ENCODE data around the gene FGGY. TPM values are rescaled to one million over a fixed set of nuclear protein-coding genes. Genes with fewer than 3 reads are reported as not detected.

The FGGY gene
- total RNA-seq, 1 experiment from 2014 or later: 14.6 TPM

GRCh38 chr1:59444520-59444919, 147.6 kb downstream of the FGGY start:
- Histone ChIP-seq H2BK12ac (ENCODE audit: insufficient read length, low read depth, low read length) (no peak overlapping the region), H3K4me2 (ENCODE audit: insufficient read depth, insufficient read length, low read length) (no peak overlapping the region), H2BK120ac (ENCODE audit: low read depth, low read length, poor library complexity, severe bottlenecking) (no peak overlapping the region), H3K27ac (ENCODE audit: insufficient read length, low read depth, low read length) (no peak overlapping the region), H3K4ac (ENCODE audit: low read depth, low read length) (no peak overlapping the region), H2AFZ (ENCODE audit: low read length) (no peak overlapping the region), H2BK15ac (ENCODE audit: low read depth, low read length) (no peak overlapping the region), H4K20me1 (ENCODE audit: control insufficient read depth, insufficient read depth, insufficient read length) (no peaks in the 10 kb centered on the region), H2BK5ac (ENCODE audit: insufficient read length, low read length) (no peak overlapping the region), H3K23me2 (ENCODE audit: insufficient read length, low read depth, low read length, poor library complexity, severe bottlenecking) (no peaks in the 10 kb centered on the region), H3K27me3 (ENCODE audit: insufficient read depth, low read length) (no peaks in the 10 kb centered on the region), H2BK20ac (ENCODE audit: low read depth, low read length, poor library complexity, severe bottlenecking) (no peak overlapping the region), H3K14ac (ENCODE audit: insufficient read depth, low read length) (no peak overlapping the region), H3K9ac (ENCODE audit: extremely low read depth, insufficient read length, low read length) (no peak overlapping the region), H3K56ac (ENCODE audit: insufficient read length, low read depth, low read length) (no peak overlapping the region), H3K79me1 (ENCODE audit: insufficient read depth, low read depth, low read length, poor library complexity, severe bottlenecking) (no peaks in the 10 kb centered on the region), H2AK5ac (ENCODE audit: insufficient read length, low read length) (no peak overlapping the region), H3K4me1 (ENCODE audit: insufficient read depth, low read length) (peaks cover 5% of the 10 kb centered on the region), H3K79me2 (ENCODE audit: insufficient read depth, low read length) (no peaks in the 10 kb centered on the region), H3K23ac (ENCODE audit: insufficient read length, low read depth, low read length) (no peak overlapping the region), H4K8ac (replicated peaks; ENCODE audit: insufficient read length, low read depth, low read length) (no peak overlapping the region), H3K9me3 (ENCODE audit: control insufficient read depth, low read depth, low read length) (no peaks in the 10 kb centered on the region), H3T11ph (ENCODE audit: low read length) (no peak overlapping the region), H4K5ac (ENCODE audit: insufficient read length, low read depth, low read length) (no peak overlapping the region), H4K91ac (ENCODE audit: insufficient read length, low read depth, low read length) (no peak overlapping the region), H3K18ac (ENCODE audit: insufficient read length, low read depth, low read length) (no peak overlapping the region)
- no peak overlapping the region for H3K27ac Mint-ChIP-seq
- no peak for DNase-seq
- no peak overlapping the region for H3K4me3 Mint-ChIP-seq
- H3K4me1 Mint-ChIP-seq: peaks cover 30 to 37% of the 10 kb centered on the region in 2 experiments
- H3K27me3 Mint-ChIP-seq (ENCODE audit: low read depth): no peaks in the 10 kb centered on the region
- TF ChIP-seq CTCF (conservative IDR thresholded peaks at IDR 0.05): no peak
- H3K9me3 Mint-ChIP-seq: peaks cover 7 to 13% of the 10 kb centered on the region in 2 experiments
- peaks cover 3 to 22% (median 3%) of the 10 kb centered on the region in 3 experiments; a peak in 5 of 7 replicates for H3K36me3 Mint-ChIP-seq (ENCODE audit: insufficient read depth in 1 of 3, low read depth in 3 of 3)
- no CpG with 5 or more reads among the region's 6 CpGs for WGBS (ENCODE audit: extremely low coverage, insufficient read length, low lambda C conversion rate)
